K562 (cell line): ENCODE data around the gene LAIR1. TPM values are rescaled to one million over a fixed set of nuclear protein-coding genes. Genes with fewer than 3 reads are reported as not detected.

Experiments used
- ADNP ChIP-seq: fragments of 200-800 bp; sonication (Bioruptor generic); IDR thresholded peaks from 2 replicates; pipeline ENCODE4 v1.6.1; 2016; ENCODE audit warnings: missing genetic modification characterization, missing compliant biosample characterization
- ESRRA ChIP-seq: fragments of 450-650 bp; IDR thresholded peaks from 2 replicates; pipeline ENCODE4 v1.6.1; 2014; ENCODE audit warnings: low read depth, mild to moderate bottlenecking, moderate library complexity, borderline replicate concordance
- MAFK ChIP-seq: IDR thresholded peaks from 2 replicates; pipeline ENCODE4 v1.6.1; 2011; ENCODE audit warnings: low read length, improper control_type of control experiment
- MCM3 ChIP-seq: fragments of 450-650 bp; IDR thresholded peaks from 2 replicates; pipeline ENCODE4 v1.6.1; 2016
- PHTF2 ChIP-seq: fragments of 250-450 bp; sonication (Bioruptor Pico); IDR thresholded peaks from 2 replicates; pipeline ENCODE4 v1.5.0; 2021; ENCODE audit warnings: mild to moderate bottlenecking
- RFX7 ChIP-seq: fragments of 250-450 bp; sonication (Bioruptor Pico); IDR thresholded peaks from 2 replicates; pipeline ENCODE4 v1.5.1; 2021; ENCODE audit warnings: mild to moderate bottlenecking
- TEAD4 ChIP-seq, 2 experiments: sonication (generic) in 1 of 2; formaldehyde crosslinking in 1 of 2; IDR thresholded peaks; 2 replicates each; pipeline versions ENCODE4 v1.6.1 to v1.8.0; 2012 to 2022; ENCODE audit warnings: borderline replicate concordance in 1 of 2, inconsistent platforms in 1 of 2, low read length in 1 of 2, mild to moderate bottlenecking in 1 of 2, missing genetic modification reagents in 1 of 2
- ZNF143 ChIP-seq: sonication (generic); formaldehyde crosslinking; IDR thresholded peaks from 2 replicates; pipeline ENCODE4 v1.9.0; 2022; ENCODE audit warnings: mild to moderate bottlenecking, missing genetic modification reagents
- polyA plus RNA-seq, 8 experiments: library from polyadenylated mRNA; depleted of rRNA in 4 of 8; stranded (reverse) in 5 of 8; unstranded in 3 of 8; fragments of >200 nt; fragmentation: Nextera tagmentation in 2 of 8; fragmentation: Illumina TruSeq in 1 of 8; extraction: Ambion mirVana in 2 of 8; extraction: Trizol in 1 of 8; gene quantifications; 2 replicates each; pipeline versions ENCODE4 v1.2.1 to v1.2.3, GENCODE V29; 2011 to 2014; ENCODE audit warnings: inconsistent platforms in 1 of 8, missing spikeins in 1 of 8
- total RNA-seq, 7 experiments: library from RNA; depleted of rRNA in 6 of 7; stranded (reverse); fragments of >200 nt in 6 of 7; fragmentation: Illumina TruSeq in 2 of 7; extraction: Trizol in 2 of 7; gene quantifications; 2 replicates each; pipeline versions ENCODE4 v1.2.1 to v1.2.3, GENCODE V29; 2011 to 2021; ENCODE audit warnings: low replicate concordance in 1 of 7
- TF ChIP-seq, protein P1 (sequence below): IDR thresholded peaks from 3 replicates; pipeline ENCODE4 v1.6.1; 2011; ENCODE audit warnings: borderline replicate concordance, mild to moderate bottlenecking, moderate library complexity; ENCODE audit not compliant: insufficient read length; ENCODE audit errors: extremely low read depth
- TF ChIP-seq, protein P2 (sequence below), 2 experiments: fragments of 200-800 bp in 1 of 2; sonication (Bioruptor generic) in 1 of 2; sonication (generic) in 1 of 2; formaldehyde crosslinking in 1 of 2; IDR thresholded peaks in 1 of 2; conservative IDR thresholded peaks in 1 of 2; 2 replicates each; pipeline versions ENCODE4 v1.5.0 to v1.6.1; 2016 to 2020; ENCODE audit warnings: missing compliant biosample characterization in 1 of 2, missing genetic modification characterization in 1 of 2, missing genetic modification reagents in 1 of 2
- TF ChIP-seq, protein P3 (sequence below): fragments of 250-450 bp; sonication (Bioruptor Pico); IDR thresholded peaks from 2 replicates; pipeline ENCODE4 v1.5.0; 2021

LAIR1 gene
- total and polyA plus RNA-seq, 9 of the 15 experiments (the other 6 are each of a cell fraction or from before 2014, with no cell fraction given), result 0.12 to 0.54 (median 0.24) TPM; not detected in 6

DNA sequence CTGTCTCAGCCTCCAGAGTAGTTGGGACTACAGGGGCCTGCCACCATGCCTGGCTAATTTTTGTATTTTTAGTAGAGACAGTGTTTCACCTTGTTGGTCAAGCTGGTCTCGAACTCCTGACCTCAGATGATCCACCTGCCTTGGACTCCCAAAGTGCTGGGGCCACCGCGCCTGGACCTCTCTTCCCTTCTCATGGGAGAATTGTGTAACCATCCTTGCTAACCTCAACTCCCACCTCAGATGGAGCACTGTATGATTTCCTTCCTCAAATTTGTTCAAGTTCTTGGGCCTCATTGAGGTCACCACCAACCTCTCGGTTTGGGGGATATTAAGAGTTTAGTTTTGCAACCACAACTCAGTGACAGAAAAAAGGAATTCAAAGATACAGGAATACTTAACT, 62.5 kb downstream of the LAIR1 start (continued):
- TF ChIP-seq, protein P1, sequence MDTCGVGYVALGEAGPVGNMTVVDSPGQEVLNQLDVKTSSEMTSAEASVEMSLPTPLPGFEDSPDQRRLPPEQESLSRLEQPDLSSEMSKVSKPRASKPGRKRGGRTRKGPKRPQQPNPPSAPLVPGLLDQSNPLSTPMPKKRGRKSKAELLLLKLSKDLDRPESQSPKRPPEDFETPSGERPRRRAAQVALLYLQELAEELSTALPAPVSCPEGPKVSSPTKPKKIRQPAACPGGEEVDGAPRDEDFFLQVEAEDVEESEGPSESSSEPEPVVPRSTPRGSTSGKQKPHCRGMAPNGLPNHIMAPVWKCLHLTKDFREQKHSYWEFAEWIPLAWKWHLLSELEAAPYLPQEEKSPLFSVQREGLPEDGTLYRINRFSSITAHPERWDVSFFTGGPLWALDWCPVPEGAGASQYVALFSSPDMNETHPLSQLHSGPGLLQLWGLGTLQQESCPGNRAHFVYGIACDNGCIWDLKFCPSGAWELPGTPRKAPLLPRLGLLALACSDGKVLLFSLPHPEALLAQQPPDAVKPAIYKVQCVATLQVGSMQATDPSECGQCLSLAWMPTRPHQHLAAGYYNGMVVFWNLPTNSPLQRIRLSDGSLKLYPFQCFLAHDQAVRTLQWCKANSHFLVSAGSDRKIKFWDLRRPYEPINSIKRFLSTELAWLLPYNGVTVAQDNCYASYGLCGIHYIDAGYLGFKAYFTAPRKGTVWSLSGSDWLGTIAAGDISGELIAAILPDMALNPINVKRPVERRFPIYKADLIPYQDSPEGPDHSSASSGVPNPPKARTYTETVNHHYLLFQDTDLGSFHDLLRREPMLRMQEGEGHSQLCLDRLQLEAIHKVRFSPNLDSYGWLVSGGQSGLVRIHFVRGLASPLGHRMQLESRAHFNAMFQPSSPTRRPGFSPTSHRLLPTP, result no peak
- TF ChIP-seq RFX7 (CRISPR knock-in tag), result no peak
- TF ChIP-seq ZNF143 (CRISPR knock-in tag), result no peak
- no peak for TF ChIP-seq MAFK
- TF ChIP-seq ESRRA, result no peak
- TF ChIP-seq TEAD4 (IDR thresholded peaks at IDR 0.05; ENCODE audit: low read length), result no peak
- TF ChIP-seq TEAD4 (CRISPR knock-in tag; IDR thresholded peaks at IDR 0.05; ENCODE audit: borderline replicate concordance), result no peak
- no peak for TF ChIP-seq PHTF2
- TF ChIP-seq, protein P2, sequence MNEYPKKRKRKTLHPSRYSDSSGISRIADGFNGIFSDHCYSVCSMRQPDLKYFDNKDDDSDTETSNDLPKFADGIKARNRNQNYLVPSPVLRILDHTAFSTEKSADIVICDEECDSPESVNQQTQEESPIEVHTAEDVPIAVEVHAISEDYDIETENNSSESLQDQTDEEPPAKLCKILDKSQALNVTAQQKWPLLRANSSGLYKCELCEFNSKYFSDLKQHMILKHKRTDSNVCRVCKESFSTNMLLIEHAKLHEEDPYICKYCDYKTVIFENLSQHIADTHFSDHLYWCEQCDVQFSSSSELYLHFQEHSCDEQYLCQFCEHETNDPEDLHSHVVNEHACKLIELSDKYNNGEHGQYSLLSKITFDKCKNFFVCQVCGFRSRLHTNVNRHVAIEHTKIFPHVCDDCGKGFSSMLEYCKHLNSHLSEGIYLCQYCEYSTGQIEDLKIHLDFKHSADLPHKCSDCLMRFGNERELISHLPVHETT (CRISPR knock-in tag; conservative IDR thresholded peaks at IDR 0.05 in 1 of 2, IDR thresholded peaks at IDR 0.05 in 1 of 2), result no peak
- TF ChIP-seq, protein P3, sequence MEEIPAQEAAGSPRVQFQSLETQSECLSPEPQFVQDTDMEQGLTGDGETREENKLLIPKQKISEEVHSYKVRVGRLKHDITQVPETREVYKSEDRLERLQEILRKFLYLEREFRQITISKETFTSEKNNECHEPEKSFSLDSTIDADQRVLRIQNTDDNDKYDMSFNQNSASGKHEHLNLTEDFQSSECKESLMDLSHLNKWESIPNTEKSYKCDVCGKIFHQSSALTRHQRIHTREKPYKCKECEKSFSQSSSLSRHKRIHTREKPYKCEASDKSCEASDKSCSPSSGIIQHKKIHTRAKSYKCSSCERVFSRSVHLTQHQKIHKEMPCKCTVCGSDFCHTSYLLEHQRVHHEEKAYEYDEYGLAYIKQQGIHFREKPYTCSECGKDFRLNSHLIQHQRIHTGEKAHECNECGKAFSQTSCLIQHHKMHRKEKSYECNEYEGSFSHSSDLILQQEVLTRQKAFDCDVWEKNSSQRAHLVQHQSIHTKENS (CRISPR knock-in tag), result no peak
- no peak for TF ChIP-seq MCM3
- no peak for TF ChIP-seq ADNP (tag)
- TF ChIP-seq, all 486 proteins: peak for 0

Other genes starting within 250 kb of the LAIR1 start
Only the 7 nearest of the 21 such genes appear.
- not detected in 2 replicates for gene LILRB5, start 107.7 kb downstream of the LAIR1 start, total RNA-seq (2014; rRNA removed)
- not detected in 2 replicates for gene LILRB5, start 107.7 kb downstream of the LAIR1 start, total RNA-seq (2014; rRNA removed; fragmentation: Illumina TruSeq; extraction: Trizol)
- gene LILRB5, start 107.7 kb downstream of the LAIR1 start, total RNA-seq (2015; rRNA removed; fragmentation: Illumina TruSeq; extraction: Trizol), result not detected in 2 replicates
- gene LILRB5, start 107.7 kb downstream of the LAIR1 start, total RNA-seq (2021), result not detected in 2 replicates
- gene LILRB5, start 107.7 kb downstream of the LAIR1 start, polyA plus RNA-seq (2011; rRNA removed), result not detected in 2 replicates
- not detected in 2 replicates for gene LILRB5, start 107.7 kb downstream of the LAIR1 start, polyA plus RNA-seq (2014; fragmentation: Illumina TruSeq; extraction: Trizol)
- gene LILRB5, start 107.7 kb downstream of the LAIR1 start, polyA plus RNA-seq (2014; fragmentation: Nextera tagmentation; extraction: Ambion mirVana), result not detected
- not detected in 2 replicates for gene LILRB5, start 107.7 kb downstream of the LAIR1 start, polyA plus RNA-seq (2014; rRNA removed)
- gene LILRB2, start 83.8 kb downstream of the LAIR1 start, total RNA-seq (2014; rRNA removed), result not detected in 2 replicates
- gene LILRB2, start 83.8 kb downstream of the LAIR1 start, total RNA-seq (2014; rRNA removed; fragmentation: Illumina TruSeq; extraction: Trizol), result not detected in 2 replicates
- not detected in 2 replicates for gene LILRB2, start 83.8 kb downstream of the LAIR1 start, total RNA-seq (2015; rRNA removed; fragmentation: Illumina TruSeq; extraction: Trizol)
- gene LILRB2, start 83.8 kb downstream of the LAIR1 start, total RNA-seq (2021), result not detected in 2 replicates
- gene LILRB2, start 83.8 kb downstream of the LAIR1 start, polyA plus RNA-seq (2011; rRNA removed), result not detected in 2 replicates
- not detected in 2 replicates for gene LILRB2, start 83.8 kb downstream of the LAIR1 start, polyA plus RNA-seq (2014; fragmentation: Illumina TruSeq; extraction: Trizol)
- gene LILRB2, start 83.8 kb downstream of the LAIR1 start, polyA plus RNA-seq (2014; fragmentation: Nextera tagmentation; extraction: Ambion mirVana), result not detected
- not detected in 2 replicates for gene LILRB2, start 83.8 kb downstream of the LAIR1 start, polyA plus RNA-seq (2014; rRNA removed)
- not detected in 2 replicates for gene LILRA5, start 51.8 kb downstream of the LAIR1 start, total RNA-seq (2014; rRNA removed)
- gene LILRA5, start 51.8 kb downstream of the LAIR1 start, total RNA-seq (2014; rRNA removed; fragmentation: Illumina TruSeq; extraction: Trizol), result not detected in 2 replicates
- not detected in 2 replicates for gene LILRA5, start 51.8 kb downstream of the LAIR1 start, total RNA-seq (2015; rRNA removed; fragmentation: Illumina TruSeq; extraction: Trizol)
- not detected in 2 replicates for gene LILRA5, start 51.8 kb downstream of the LAIR1 start, total RNA-seq (2021)
- gene LILRA5, start 51.8 kb downstream of the LAIR1 start, polyA plus RNA-seq (2011; rRNA removed), result not detected in 2 replicates
- not detected in 2 replicates for gene LILRA5, start 51.8 kb downstream of the LAIR1 start, polyA plus RNA-seq (2014; fragmentation: Illumina TruSeq; extraction: Trizol)
- not detected for gene LILRA5, start 51.8 kb downstream of the LAIR1 start, polyA plus RNA-seq (2014; fragmentation: Nextera tagmentation; extraction: Ambion mirVana)
- gene LILRA5, start 51.8 kb downstream of the LAIR1 start, polyA plus RNA-seq (2014; rRNA removed), result not detected in 2 replicates
- gene LILRA4, start 25.8 kb downstream of the LAIR1 start, total RNA-seq (2014; rRNA removed), result not detected in 2 replicates
- gene LILRA4, start 25.8 kb downstream of the LAIR1 start, total RNA-seq (2014; rRNA removed; fragmentation: Illumina TruSeq; extraction: Trizol), result not detected in 2 replicates
- not detected in 2 replicates for gene LILRA4, start 25.8 kb downstream of the LAIR1 start, total RNA-seq (2015; rRNA removed; fragmentation: Illumina TruSeq; extraction: Trizol)
- gene LILRA4, start 25.8 kb downstream of the LAIR1 start, total RNA-seq (2021), result not detected in 2 replicates
- gene LILRA4, start 25.8 kb downstream of the LAIR1 start, polyA plus RNA-seq (2011; rRNA removed), result not detected in 2 replicates
- gene LILRA4, start 25.8 kb downstream of the LAIR1 start, polyA plus RNA-seq (2014; fragmentation: Illumina TruSeq; extraction: Trizol), result not detected in 2 replicates
- not detected for gene LILRA4, start 25.8 kb downstream of the LAIR1 start, polyA plus RNA-seq (2014; fragmentation: Nextera tagmentation; extraction: Ambion mirVana)
- not detected in 2 replicates for gene LILRA4, start 25.8 kb downstream of the LAIR1 start, polyA plus RNA-seq (2014; rRNA removed)
- not detected in 2 replicates for gene TTYH1, start 50.5 kb upstream of the LAIR1 start, total RNA-seq (2014; rRNA removed)
- not detected in 2 replicates for gene TTYH1, start 50.5 kb upstream of the LAIR1 start, total RNA-seq (2014; rRNA removed; fragmentation: Illumina TruSeq; extraction: Trizol)
- gene TTYH1, start 50.5 kb upstream of the LAIR1 start, total RNA-seq (2015; rRNA removed; fragmentation: Illumina TruSeq; extraction: Trizol), result not detected in 2 replicates
- not detected in 2 replicates for gene TTYH1, start 50.5 kb upstream of the LAIR1 start, total RNA-seq (2021)
- not detected in 2 replicates for gene TTYH1, start 50.5 kb upstream of the LAIR1 start, polyA plus RNA-seq (2011; rRNA removed)
- not detected in 2 replicates for gene TTYH1, start 50.5 kb upstream of the LAIR1 start, polyA plus RNA-seq (2014; fragmentation: Illumina TruSeq; extraction: Trizol)
- gene TTYH1, start 50.5 kb upstream of the LAIR1 start, polyA plus RNA-seq (2014; fragmentation: Nextera tagmentation; extraction: Ambion mirVana), result under 1 TPM in 1 of 2 experiments, not detected in 1; 0.08 TPM
- not detected in 2 replicates for gene TTYH1, start 50.5 kb upstream of the LAIR1 start, polyA plus RNA-seq (2014; rRNA removed)
- 32.2 and 36.0 TPM in 2 replicates for gene LENG8, start 84.3 kb upstream of the LAIR1 start, total RNA-seq (2014; rRNA removed)
- gene LENG8, start 84.3 kb upstream of the LAIR1 start, total RNA-seq (2014; rRNA removed; fragmentation: Illumina TruSeq; extraction: Trizol), result 6.0 and 8.4 TPM in 2 replicates
- gene LENG8, start 84.3 kb upstream of the LAIR1 start, total RNA-seq (2015; rRNA removed; fragmentation: Illumina TruSeq; extraction: Trizol), result 16.3 and 17.2 TPM in 2 replicates
- gene LENG8, start 84.3 kb upstream of the LAIR1 start, total RNA-seq (2021), result 116 and 146 TPM in 2 replicates
- 28.1 and 70.4 TPM in 2 replicates for gene LENG8, start 84.3 kb upstream of the LAIR1 start, polyA plus RNA-seq (2011; rRNA removed)
- 44.5 and 79.0 TPM in 2 replicates for gene LENG8, start 84.3 kb upstream of the LAIR1 start, polyA plus RNA-seq (2014; fragmentation: Illumina TruSeq; extraction: Trizol)
- gene LENG8, start 84.3 kb upstream of the LAIR1 start, polyA plus RNA-seq (2014; fragmentation: Nextera tagmentation; extraction: Ambion mirVana), result 1 to 10 TPM in 1 of 2 experiments, under 1 TPM in 1; 0.74 to 2.3 TPM
- 125 and 144 TPM in 2 replicates for gene LENG8, start 84.3 kb upstream of the LAIR1 start, polyA plus RNA-seq (2014; rRNA removed)
- 0.64 and 1.6 TPM in 2 replicates for gene LENG9, start 98.8 kb upstream of the LAIR1 start, total RNA-seq (2014; rRNA removed)
- 0.10 TPM in 1 of 2 replicates, not detected in the other for gene LENG9, start 98.8 kb upstream of the LAIR1 start, total RNA-seq (2014; rRNA removed; fragmentation: Illumina TruSeq; extraction: Trizol)
- 0.38 and 0.43 TPM in 2 replicates for gene LENG9, start 98.8 kb upstream of the LAIR1 start, total RNA-seq (2015; rRNA removed; fragmentation: Illumina TruSeq; extraction: Trizol)
- 0.58 and 0.74 TPM in 2 replicates for gene LENG9, start 98.8 kb upstream of the LAIR1 start, total RNA-seq (2021)
- 0.11 and 0.12 TPM in 2 replicates for gene LENG9, start 98.8 kb upstream of the LAIR1 start, polyA plus RNA-seq (2011; rRNA removed)
- 0.06 and 0.28 TPM in 2 replicates for gene LENG9, start 98.8 kb upstream of the LAIR1 start, polyA plus RNA-seq (2014; fragmentation: Illumina TruSeq; extraction: Trizol)
- under 1 TPM; 0.23 to 0.34 TPM for gene LENG9, start 98.8 kb upstream of the LAIR1 start, polyA plus RNA-seq (2014; fragmentation: Nextera tagmentation; extraction: Ambion mirVana)
- 0.15 and 0.32 TPM in 2 replicates for gene LENG9, start 98.8 kb upstream of the LAIR1 start, polyA plus RNA-seq (2014; rRNA removed)